ENCODE results near the gene KCNK15. TPM values are rescaled to one million over a fixed set of nuclear protein-coding genes. Genes with fewer than 3 reads are reported as not detected.

The KCNK15 gene
- total and polyA plus RNA-seq, 9 donors: 0.93 to 21.6 (median 4.4) TPM

GRCh38 chr20:44706301-44707017 lies 39.2 kb upstream of the KCNK15 start:
- Histone ChIP-seq H3K4me1 (ENCODE audit: insufficient read depth) (peaks cover 39% of the 10 kb centered on the region), H3K27ac (peak overlapping the region; percentile 42 to 56), H3K9me3 (no peaks in the 10 kb centered on the region), H3K4me3 (no peak overlapping the region), H3K27me3 (no peaks in the 10 kb centered on the region), H3K36me3 (no peaks in the 10 kb centered on the region)
- intact Hi-C loops (cut with DNase I): no loop called here
- TF ChIP-seq POLR2A (IDR thresholded peaks at IDR 0.05): no peak
- no peak for TF ChIP-seq EP300 (IDR thresholded peaks at IDR 0.05)
- TF ChIP-seq, protein P1, sequence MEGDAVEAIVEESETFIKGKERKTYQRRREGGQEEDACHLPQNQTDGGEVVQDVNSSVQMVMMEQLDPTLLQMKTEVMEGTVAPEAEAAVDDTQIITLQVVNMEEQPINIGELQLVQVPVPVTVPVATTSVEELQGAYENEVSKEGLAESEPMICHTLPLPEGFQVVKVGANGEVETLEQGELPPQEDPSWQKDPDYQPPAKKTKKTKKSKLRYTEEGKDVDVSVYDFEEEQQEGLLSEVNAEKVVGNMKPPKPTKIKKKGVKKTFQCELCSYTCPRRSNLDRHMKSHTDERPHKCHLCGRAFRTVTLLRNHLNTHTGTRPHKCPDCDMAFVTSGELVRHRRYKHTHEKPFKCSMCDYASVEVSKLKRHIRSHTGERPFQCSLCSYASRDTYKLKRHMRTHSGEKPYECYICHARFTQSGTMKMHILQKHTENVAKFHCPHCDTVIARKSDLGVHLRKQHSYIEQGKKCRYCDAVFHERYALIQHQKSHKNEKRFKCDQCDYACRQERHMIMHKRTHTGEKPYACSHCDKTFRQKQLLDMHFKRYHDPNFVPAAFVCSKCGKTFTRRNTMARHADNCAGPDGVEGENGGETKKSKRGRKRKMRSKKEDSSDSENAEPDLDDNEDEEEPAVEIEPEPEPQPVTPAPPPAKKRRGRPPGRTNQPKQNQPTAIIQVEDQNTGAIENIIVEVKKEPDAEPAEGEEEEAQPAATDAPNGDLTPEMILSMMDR (IDR thresholded peaks at IDR 0.05): no peak
- peak in 3 of 5 donors; percentile 42 to 55 (median 54) for DNase-seq
- WGBS, 3 donors: 39 to 49% (median 39%) methylated on average over 9 to 10 of the region's 10 CpGs

DNA sequence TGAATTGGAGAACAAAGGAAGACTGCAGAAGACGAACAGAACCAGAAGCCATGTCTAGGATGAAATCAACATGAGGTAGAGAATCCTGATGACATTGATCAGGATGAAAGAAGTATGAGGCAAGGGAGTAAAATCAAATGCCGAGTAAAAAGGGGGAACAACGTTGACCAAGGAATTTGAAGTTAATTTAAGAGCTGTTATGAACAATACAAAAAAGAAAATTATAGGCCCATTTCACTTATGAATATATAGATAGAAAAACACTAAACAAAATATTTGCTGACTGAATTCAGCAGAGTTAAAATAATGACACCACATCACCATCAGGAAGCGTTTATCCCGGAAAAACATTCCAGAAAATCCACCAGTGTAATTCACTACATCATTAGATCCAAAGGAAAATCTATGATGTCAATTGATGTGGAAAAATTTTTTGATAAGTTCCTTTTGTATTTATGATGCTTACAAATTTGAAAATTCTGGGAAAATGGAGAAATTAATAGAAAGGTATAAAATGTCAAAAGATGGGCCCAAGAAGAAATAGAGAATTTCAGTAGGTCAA lies 38.6 kb upstream of the KCNK15 start:
- H3K27ac ChIP-seq: peak overlapping the region in 1 of 2 donors; percentile 56
- TF ChIP-seq POLR2A (IDR thresholded peaks at IDR 0.05) (no peak), EP300 (IDR thresholded peaks at IDR 0.05) (no peak)
- TF ChIP-seq, protein P1 (IDR thresholded peaks at IDR 0.05): no peak
- 87 to 95% (median 94%) methylated on average over 5 of the region's 5 CpGs for WGBS, 3 donors
- no peak for DNase-seq
- H3K4me3 ChIP-seq: no peak overlapping the region
- intact Hi-C loops (cut with DNase I): no loop called here
- H3K4me1 ChIP-seq (ENCODE audit: insufficient read depth): peaks cover 36% of the 10 kb centered on the region
- H3K27me3 ChIP-seq: no peaks in the 10 kb centered on the region
- H3K9me3 ChIP-seq: no peaks in the 10 kb centered on the region
- no peaks in the 10 kb centered on the region for H3K36me3 ChIP-seq

- no peaks in the 10 kb centered on the region for H3K36me3 ChIP-seq
- WGBS, 3 donors: 79 to 86% (median 80%) methylated on average over 11 of the region's 11 CpGs
- no peak overlapping the region for H3K4me3 ChIP-seq
- no peak for DNase-seq
- H3K27ac ChIP-seq: no peak overlapping the region
- no peaks in the 10 kb centered on the region for H3K27me3 ChIP-seq
- peaks cover 22% of the 10 kb centered on the region for H3K4me1 ChIP-seq (ENCODE audit: insufficient read depth)
- TF ChIP-seq, protein P1 (IDR thresholded peaks at IDR 0.05): no peak
- no peak for TF ChIP-seq EP300 (IDR thresholded peaks at IDR 0.05)
- no peak for TF ChIP-seq POLR2A (IDR thresholded peaks at IDR 0.05)
- H3K9me3 ChIP-seq: no peaks in the 10 kb centered on the region
- intact Hi-C loops (cut with DNase I): no loop called here
These were observed 36.3 kb upstream of the KCNK15 start for GRCh38 chr20:44709380-44709779.

- Histone ChIP-seq H3K27me3 (no peaks in the 10 kb centered on the region), H3K4me3 (no peak overlapping the region), H3K27ac (no peak overlapping the region), H3K4me1 (ENCODE audit: insufficient read depth) (peaks cover 18% of the 10 kb centered on the region), H3K9me3 (no peaks in the 10 kb centered on the region), H3K36me3 (no peaks in the 10 kb centered on the region)
- TF ChIP-seq, protein P1 (IDR thresholded peaks at IDR 0.05): no peak
- TF ChIP-seq EP300 (IDR thresholded peaks at IDR 0.05): no peak
- TF ChIP-seq POLR2A (IDR thresholded peaks at IDR 0.05): no peak
- DNase-seq: no peak
- WGBS, 3 donors: 93 to 94% (median 93%) methylated on average over 9 of the region's 9 CpGs
- intact Hi-C loops (cut with DNase I): no loop called here
These were observed 35.9 kb upstream of the KCNK15 start for GRCh38 chr20:44709797-44710196.
